GM23248 (cell line): Measurements from ENCODE around the gene SMIM13. TPM values are rescaled to one million over a fixed set of nuclear protein-coding genes. Genes with fewer than 3 reads are reported as not detected.
"Not testable (repeated sequence)": the region's sequence is repeated elsewhere in the genome, so short reads cannot be mapped to it uniquely, and the experiment has no call there.

Experiments used
- DNase-seq: peaks from one replicate; pipeline ENCODE4 v3.0.0-alpha.2; 2015
- H2AFZ ChIP-seq: fragments of 200-600 bp; sonication (generic); 2 replicates; pipeline ENCODE4 v1.6.1; 2016; ENCODE audit warnings: antibody characterized with exemption
- H3F3A ChIP-seq: fragments of 200-600 bp; sonication (generic); 2 replicates; pipeline ENCODE4 v1.6.1; 2016; ENCODE audit warnings: mild to moderate bottlenecking, antibody characterized with exemption, mixed run types; ENCODE audit not compliant: insufficient read depth
- H3K27ac ChIP-seq: fragments of 200-600 bp; sonication (generic); 2 replicates; pipeline ENCODE4 v1.5.1; 2016; ENCODE audit warnings: mild to moderate bottlenecking
- H3K27me3 ChIP-seq: fragments of 200-600 bp; sonication (generic); replicated peaks from 2 replicates; pipeline ENCODE4 v1.6.1; 2016; ENCODE audit warnings: mild to moderate bottlenecking; ENCODE audit not compliant: insufficient read depth
- H3K36me3 ChIP-seq: fragments of 200-600 bp; sonication (generic); 2 replicates; pipeline ENCODE4 v1.6.1; 2016; ENCODE audit warnings: low read depth, mild to moderate bottlenecking
- H3K4me1 ChIP-seq: fragments of 200-600 bp; sonication (generic); 2 replicates; pipeline ENCODE4 v1.6.1; 2016; ENCODE audit warnings: mild to moderate bottlenecking; ENCODE audit not compliant: insufficient read depth
- H3K4me2 ChIP-seq: fragments of 200-600 bp; sonication (generic); one replicate; pipeline ENCODE4 v1.6.1; 2016; ENCODE audit warnings: mild to moderate bottlenecking; ENCODE audit not compliant: unreplicated experiment
- H3K4me3 ChIP-seq: fragments of 200-600 bp; sonication (generic); 2 replicates; pipeline ENCODE4 v1.5.1; 2016; ENCODE audit warnings: mild to moderate bottlenecking
- H3K79me2 ChIP-seq: fragments of 200-600 bp; sonication (generic); 2 replicates; pipeline ENCODE4 v1.6.1; 2016; ENCODE audit warnings: mild to moderate bottlenecking; ENCODE audit not compliant: insufficient read depth
- H3K9ac ChIP-seq: fragments of 200-600 bp; sonication (generic); 2 replicates; pipeline ENCODE4 v1.6.1; 2016; ENCODE audit warnings: mild to moderate bottlenecking
- H3K9me2 ChIP-seq: fragments of 200-600 bp; sonication (generic); 2 replicates; pipeline ENCODE4 v1.6.1; 2016; ENCODE audit warnings: mixed run types, mild to moderate bottlenecking, moderate library complexity; ENCODE audit not compliant: insufficient read depth
- H3K9me3 ChIP-seq: fragments of 200-600 bp; sonication (generic); one replicate; pipeline ENCODE4 v1.6.1; 2017; ENCODE audit warnings: low read depth
- H4K20me1 ChIP-seq: fragments of 200-600 bp; sonication (generic); 2 replicates; pipeline ENCODE4 v1.6.0; 2016; ENCODE audit not compliant: insufficient read depth
- EZH2 ChIP-seq: fragments of 200-600 bp; sonication (generic); IDR thresholded peaks from 2 replicates; pipeline ENCODE4 v1.6.1; 2018; ENCODE audit warnings: antibody characterized with exemption, mild to moderate bottlenecking; ENCODE audit not compliant: insufficient read depth, poor library complexity, severe bottlenecking
- EZH2phosphoT487 ChIP-seq: fragments of 200-600 bp; sonication (generic); IDR thresholded peaks from 2 replicates; pipeline ENCODE4 v1.6.1; 2018; ENCODE audit warnings: antibody characterized with exemption, moderate library complexity, mild to moderate bottlenecking, low read depth; ENCODE audit not compliant: insufficient read depth
- WGBS, 2 experiments: methylation state at CpG; one replicate each; pipeline ENCODE4 v1.1.6; 2015 to 2017; ENCODE audit warnings: low lambda C conversion rate in 2 of 2, low coverage in 1 of 2; ENCODE audit errors: missing lambda C conversion rate in 2 of 2; 5-methylcytosine and 5-hydroxymethylcytosine counted together
- in situ Hi-C: fragments of 300-500 bp; cut with MboI; formaldehyde crosslinking; loops from 2 replicates; pipeline ENCODE4 v1.15.0; 2020
- polyA plus RNA-seq: library from polyadenylated mRNA; unstranded; fragments of >200 nt; fragmentation: Nextera tagmentation; extraction: Ambion mirVana; gene quantifications from 2 replicates; pipeline ENCODE4 v1.2.1, GENCODE V29; 2016
- total RNA-seq: library from RNA; depleted of rRNA; stranded (reverse); fragments of >200 nt; shearing (Covaris generic); gene quantifications from 2 replicates; pipeline ENCODE4 v1.2.3, GENCODE V29; 2014

Gene SMIM13
- total and polyA plus RNA-seq, 2 experiments from 2014 or later = 5.1 to 11.3 TPM

DNA sequence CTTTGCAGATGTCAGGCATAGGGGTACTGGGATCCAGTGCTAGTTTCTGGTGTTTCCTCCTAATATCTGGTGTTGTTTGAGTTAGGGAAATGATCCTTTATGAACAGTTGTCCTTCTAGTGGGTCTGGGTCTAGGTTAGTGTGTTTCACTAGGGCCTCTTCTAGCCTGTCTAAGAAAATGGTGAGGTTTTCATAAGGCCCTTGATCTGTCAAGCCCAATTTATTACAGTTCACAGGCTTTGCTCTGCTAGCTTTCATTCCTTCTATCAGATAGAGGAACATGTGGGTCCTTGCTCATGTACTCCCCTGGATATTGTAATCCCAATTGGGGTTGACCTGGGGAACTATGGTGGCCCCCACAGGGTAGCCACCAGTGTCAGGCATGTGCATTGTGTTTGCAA is 15.1 kb downstream of the SMIM13 start:
- H3K36me3 ChIP-seq = no peaks in the 10 kb centered on the region
- no peaks in the 10 kb centered on the region for H3K4me1 ChIP-seq
- H3K27me3 ChIP-seq = no peaks in the 10 kb centered on the region
- in situ Hi-C loops = no loop called here
- H3F3A ChIP-seq = no peaks in the 10 kb centered on the region
- H2AFZ ChIP-seq = no peak overlapping the region
- DNase-seq = no peak
- no peak overlapping the region for H3K4me2 ChIP-seq
- no peak overlapping the region for H3K27ac ChIP-seq
- no peaks in the 10 kb centered on the region for H3K9me3 ChIP-seq
- peaks cover 98% of the 10 kb centered on the region for H3K79me2 ChIP-seq
- no peak overlapping the region for H3K9ac ChIP-seq
- no peaks in the 10 kb centered on the region for H3K9me2 ChIP-seq
- TF ChIP-seq EZH2phosphoT487 (no peak), EZH2 (no peak)
- H4K20me1 ChIP-seq = no peaks in the 10 kb centered on the region; the same call in none of the 2 replicates
- H3K4me3 ChIP-seq = no peak overlapping the region

DNA sequence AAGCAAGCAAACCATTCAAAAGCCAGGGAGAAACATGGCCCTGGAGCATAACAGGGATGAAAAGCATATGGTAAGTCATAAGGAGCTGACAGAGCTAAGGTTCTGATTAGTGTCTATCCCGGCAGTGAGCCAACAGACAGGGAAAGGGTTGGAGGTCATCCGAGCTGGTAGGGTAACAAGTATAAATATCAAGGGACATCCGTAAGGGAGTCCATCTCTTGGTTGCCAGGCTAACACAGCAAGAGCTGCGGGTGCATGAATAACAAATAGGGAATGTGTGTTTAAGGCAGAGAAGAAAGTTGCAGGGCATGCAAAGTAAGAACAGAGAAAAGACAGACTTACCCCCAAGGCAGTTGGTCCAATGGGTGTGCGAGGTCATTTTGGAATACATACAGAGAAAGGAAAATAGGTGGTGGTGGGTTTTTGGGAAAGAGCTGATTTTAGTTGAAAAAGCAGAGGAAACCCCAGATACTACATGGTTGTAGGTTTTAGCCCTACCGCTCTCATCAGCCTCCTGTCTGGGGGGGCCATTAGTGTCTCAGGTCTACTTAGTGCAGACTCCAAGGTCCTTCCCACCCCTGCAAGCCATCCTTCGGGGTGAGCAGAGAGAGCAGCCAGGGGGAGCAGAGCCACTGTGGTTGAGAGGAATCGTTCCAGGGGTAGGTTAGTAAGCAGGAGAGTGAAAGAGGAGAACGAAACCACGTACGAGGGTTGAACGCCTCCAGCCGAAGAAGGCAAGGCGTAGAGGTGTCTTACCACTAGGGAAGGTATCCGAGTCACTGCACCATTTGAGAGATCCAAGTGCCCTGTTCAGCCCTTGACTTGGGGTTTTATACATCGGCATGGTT is 17.5 kb downstream of the SMIM13 start, which contains the start of gene ERVFRD-1:
TSS of gene ERVFRD-1 (minus strand) at position 805 of the 848 bp plus-strand sequence. CDS start 6,415 bp downstream, outside the sequence.
- no peaks in the 10 kb centered on the region for H3K27me3 ChIP-seq
- no peak for DNase-seq
- no peak within 1 kb of the TSS for H3K9ac ChIP-seq
- no peaks in the 10 kb centered on the region for H3K9me3 ChIP-seq
- no peak within 1 kb of the TSS for H2AFZ ChIP-seq
- WGBS, 2 experiments = 96 to 98% methylated on average over 16 of the region's 16 CpGs
- no peak within 1 kb of the TSS for H3K4me3 ChIP-seq
- H3K79me2 ChIP-seq = peaks cover 98% of the 10 kb centered on the region
- in situ Hi-C loops = no loop called here
- peaks cover 2% of the 10 kb centered on the region; the same call in 1 of the 2 replicates for H3F3A ChIP-seq
- peaks cover 7% of the 10 kb centered on the region for H3K4me1 ChIP-seq
- TF ChIP-seq EZH2 (no peak), EZH2phosphoT487 (no peak)
- H3K36me3 ChIP-seq = no peaks in the 10 kb centered on the region
- H3K4me2 ChIP-seq = no peak within 1 kb of the TSS
- no peaks in the 10 kb centered on the region; the same call in none of the 2 replicates for H4K20me1 ChIP-seq
- H3K27ac ChIP-seq = no peak within 1 kb of the TSS
- H3K9me2 ChIP-seq = no peaks in the 10 kb centered on the region

DNA sequence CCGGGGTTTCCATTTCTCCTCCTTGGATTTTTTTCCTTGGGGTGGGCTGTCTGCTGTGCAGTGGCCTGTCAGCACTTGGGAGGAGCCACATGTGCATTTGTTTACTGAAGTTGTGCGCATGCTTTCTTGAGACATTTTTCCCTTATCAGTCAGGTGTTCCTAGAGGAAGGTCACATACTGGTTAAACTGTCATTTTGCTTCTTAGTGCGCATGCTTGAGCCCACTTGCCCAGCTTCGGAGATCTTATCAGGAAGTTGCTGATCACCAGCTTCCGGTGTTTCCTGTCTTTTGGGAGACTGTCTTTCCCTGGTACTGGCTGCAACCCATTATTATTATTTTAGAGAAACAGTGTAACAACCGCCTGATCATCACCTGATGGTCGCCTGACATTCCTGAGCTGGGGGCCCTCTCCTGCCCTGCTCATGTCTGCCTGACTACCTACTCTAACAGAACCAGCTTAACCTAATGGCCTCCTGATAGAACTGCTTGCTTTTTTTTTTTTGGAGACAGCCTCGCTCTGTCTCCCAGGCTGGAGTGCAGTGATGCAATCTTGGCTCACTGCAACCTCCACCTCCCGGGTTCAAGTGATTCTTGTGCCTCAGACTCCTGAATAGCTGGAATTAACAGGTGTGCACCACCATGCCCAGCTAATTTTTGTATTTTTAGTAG is 18.3 kb downstream of the SMIM13 start:
- no peak for DNase-seq
- Histone ChIP-seq H2AFZ (no peak overlapping the region), H3K9me3 (no peaks in the 10 kb centered on the region), H3F3A (peaks cover 8% of the 10 kb centered on the region; the same call in 1 of the 2 replicates), H3K27me3 (no peaks in the 10 kb centered on the region), H4K20me1 (no peaks in the 10 kb centered on the region; the same call in none of the 2 replicates), H3K9ac (no peak overlapping the region), H3K4me3 (no peak overlapping the region), H3K4me2 (no peak overlapping the region), H3K27ac (no peak overlapping the region), H3K79me2 (peaks cover 98% of the 10 kb centered on the region), H3K36me3 (no peaks in the 10 kb centered on the region), H3K9me2 (no peaks in the 10 kb centered on the region), H3K4me1 (peaks cover 13% of the 10 kb centered on the region)
- WGBS, 2 experiments = 96 to 97% methylated on average over 9 of the region's 9 CpGs
- in situ Hi-C loops = no loop called here
- no peak for TF ChIP-seq EZH2
- TF ChIP-seq EZH2phosphoT487 = no peak

DNA sequence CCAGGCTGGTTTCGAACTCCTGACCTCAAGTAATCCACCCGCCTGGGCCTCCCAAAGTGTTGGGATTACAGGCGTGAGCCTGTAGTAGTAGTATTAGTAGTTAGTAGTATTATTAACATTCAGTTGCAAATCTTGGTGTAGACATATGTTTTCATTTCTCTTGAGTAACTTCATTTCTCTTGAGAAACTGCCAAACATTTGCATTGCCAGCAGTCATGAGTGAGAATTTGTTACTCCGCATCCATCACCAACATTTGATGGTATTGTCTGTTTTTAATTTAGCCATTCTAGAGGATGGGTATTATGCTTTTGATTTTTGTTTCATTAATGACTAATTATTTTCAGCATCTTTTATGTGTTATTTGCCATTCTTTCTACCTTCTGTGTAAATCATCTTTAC is 19.4 kb downstream of the SMIM13 start:
- peaks cover 13% of the 10 kb centered on the region for H3K4me1 ChIP-seq
- peak; percentile 61 for DNase-seq
- H3K79me2 ChIP-seq = peaks cover 97% of the 10 kb centered on the region
- H3F3A ChIP-seq = peaks cover 8% of the 10 kb centered on the region; the same call in 1 of the 2 replicates
- H3K27me3 ChIP-seq = no peaks in the 10 kb centered on the region
- H4K20me1 ChIP-seq = peaks cover 6% of the 10 kb centered on the region
- no peaks in the 10 kb centered on the region for H3K9me3 ChIP-seq
- H3K36me3 ChIP-seq = no peaks in the 10 kb centered on the region
- H3K9ac ChIP-seq = no peak overlapping the region
- 32 to 36% methylated on average over 4 of the region's 4 CpGs for WGBS, 2 experiments
- H3K27ac ChIP-seq = no peak overlapping the region
- H3K4me3 ChIP-seq = no peak overlapping the region
- no peak overlapping the region for H2AFZ ChIP-seq
- TF ChIP-seq EZH2 (no peak), EZH2phosphoT487 (no peak)
- in situ Hi-C loops = no loop called here
- no peak overlapping the region for H3K4me2 ChIP-seq
- no peaks in the 10 kb centered on the region for H3K9me2 ChIP-seq

DNA sequence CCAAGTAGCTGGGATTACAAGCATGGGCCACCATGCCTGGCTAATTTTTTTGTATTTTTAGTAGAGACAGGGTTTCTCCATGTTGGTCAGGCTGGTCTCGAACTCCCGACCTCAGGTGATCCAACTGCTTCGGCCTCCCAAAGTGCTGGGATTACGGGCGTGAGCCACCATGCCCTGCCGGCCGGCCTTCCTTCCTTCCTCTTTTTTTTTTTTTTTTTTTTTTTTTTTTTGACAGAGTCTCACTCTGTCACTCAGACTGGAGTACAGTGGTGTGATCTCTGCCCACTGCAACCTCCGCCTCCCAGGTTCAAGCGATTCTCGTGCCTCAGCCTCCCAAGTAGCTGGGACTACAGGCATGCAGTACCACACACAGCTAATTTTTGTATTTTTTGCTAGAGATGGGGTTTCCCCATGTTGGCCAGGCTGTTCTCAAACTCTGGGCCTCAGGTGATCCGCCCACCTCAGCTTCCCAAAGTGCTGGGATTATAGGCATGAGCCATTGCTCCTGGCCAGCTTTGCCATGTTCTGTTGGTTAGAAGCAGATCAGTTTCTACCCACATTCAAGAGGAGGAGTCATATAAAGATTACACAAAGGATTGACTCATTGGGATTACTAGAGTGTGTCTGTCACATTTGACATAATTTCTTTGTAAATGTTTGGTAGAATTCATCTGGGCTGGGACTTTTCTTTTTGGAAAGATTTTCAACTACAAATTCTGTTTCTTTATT is 22.3 kb downstream of the SMIM13 start:
- H3K36me3 ChIP-seq, H3F3A ChIP-seq, H3K9me2 ChIP-seq, H3K27ac ChIP-seq, H2AFZ ChIP-seq, H3K9me3 ChIP-seq, H3K9ac ChIP-seq, H3K27me3 ChIP-seq, in situ Hi-C loops, H3K4me3 ChIP-seq: not testable (repeated sequence)
- WGBS, 2 experiments = 98 to 100% methylated on average over 7 to 11 of the region's 11 CpGs
- DNase-seq = peak; percentile 78
- Histone ChIP-seq H3K4me1 (peaks cover 13% of the 10 kb centered on the region), H4K20me1 (peaks cover 12% of the 10 kb centered on the region; the same call in 1 of the 2 replicates), H3K4me2 (peak overlapping the region; percentile 5), H3K79me2 (peaks cover 97% of the 10 kb centered on the region)
